ENCODE data around the gene TEX11.
"Not testable (repeated sequence)": the region's sequence is repeated elsewhere in the genome, so short reads cannot be mapped to it uniquely, and the experiment has no call there.

The TEX11 gene

DNA sequence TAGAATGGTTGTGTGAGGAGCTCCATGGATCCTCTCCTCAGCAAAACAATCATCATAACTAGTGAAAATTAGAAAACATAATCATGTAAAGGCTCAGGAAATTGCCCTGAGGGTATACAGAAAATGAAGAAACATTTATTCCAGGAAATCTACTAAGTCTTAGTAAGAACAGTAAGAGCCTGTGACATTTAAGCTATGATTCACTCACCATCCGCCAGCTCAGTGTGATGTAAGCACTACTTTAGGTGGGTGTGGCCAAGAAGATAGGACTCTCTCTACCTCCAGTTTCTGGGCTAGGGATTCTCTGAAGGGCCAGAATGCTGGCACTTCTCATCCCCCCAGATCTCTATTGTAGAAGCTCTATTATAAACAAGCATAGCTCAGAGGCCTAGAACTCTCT, 316.4 kb downstream of the TEX11 start:
- DNase-seq (ENCODE audit: low read depth) = no peak

DNA sequence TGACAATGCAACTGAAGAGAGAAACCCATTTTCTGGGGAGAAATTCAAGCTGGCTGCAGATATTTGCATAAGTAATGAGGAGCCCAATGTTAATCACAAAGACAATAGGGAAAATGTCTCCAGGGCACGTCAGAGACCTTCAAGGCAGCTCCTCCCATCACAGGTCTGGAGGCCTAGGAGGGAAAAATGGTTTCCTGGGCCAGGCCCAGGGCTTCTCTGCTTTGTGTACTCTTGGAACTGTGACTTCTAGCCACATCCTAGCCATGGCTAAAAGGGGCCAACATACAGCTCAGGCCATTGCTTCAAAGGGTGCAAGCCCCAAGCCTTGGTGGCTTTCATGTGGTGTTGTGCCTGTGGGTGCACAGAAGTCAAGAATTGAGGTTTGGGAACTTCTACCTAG, 321.4 kb downstream of the TEX11 start:
- not testable (repeated sequence) for DNase-seq (ENCODE audit: low read depth)

DNA sequence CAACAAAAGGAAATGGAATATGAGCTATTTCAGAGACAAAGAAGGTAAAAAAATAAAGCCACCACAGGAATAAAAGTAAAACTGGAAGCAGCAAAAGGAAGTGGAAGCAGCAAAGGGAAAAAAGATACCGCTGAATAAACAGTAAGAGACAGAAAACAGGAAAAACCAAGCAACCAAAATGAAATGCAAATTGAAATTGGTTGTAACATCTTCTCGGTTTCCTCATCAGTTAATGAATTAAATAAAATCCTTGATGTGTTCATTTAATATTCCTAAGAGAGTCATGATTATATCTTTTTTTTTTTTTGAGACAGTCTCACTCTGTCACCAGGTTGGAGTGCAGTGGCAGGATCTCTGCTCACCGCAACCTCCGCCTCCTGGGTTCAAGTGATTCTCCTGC, 331.1 kb downstream of the TEX11 start:
- DNase-seq (ENCODE audit: low read depth) = no peak

DNA sequence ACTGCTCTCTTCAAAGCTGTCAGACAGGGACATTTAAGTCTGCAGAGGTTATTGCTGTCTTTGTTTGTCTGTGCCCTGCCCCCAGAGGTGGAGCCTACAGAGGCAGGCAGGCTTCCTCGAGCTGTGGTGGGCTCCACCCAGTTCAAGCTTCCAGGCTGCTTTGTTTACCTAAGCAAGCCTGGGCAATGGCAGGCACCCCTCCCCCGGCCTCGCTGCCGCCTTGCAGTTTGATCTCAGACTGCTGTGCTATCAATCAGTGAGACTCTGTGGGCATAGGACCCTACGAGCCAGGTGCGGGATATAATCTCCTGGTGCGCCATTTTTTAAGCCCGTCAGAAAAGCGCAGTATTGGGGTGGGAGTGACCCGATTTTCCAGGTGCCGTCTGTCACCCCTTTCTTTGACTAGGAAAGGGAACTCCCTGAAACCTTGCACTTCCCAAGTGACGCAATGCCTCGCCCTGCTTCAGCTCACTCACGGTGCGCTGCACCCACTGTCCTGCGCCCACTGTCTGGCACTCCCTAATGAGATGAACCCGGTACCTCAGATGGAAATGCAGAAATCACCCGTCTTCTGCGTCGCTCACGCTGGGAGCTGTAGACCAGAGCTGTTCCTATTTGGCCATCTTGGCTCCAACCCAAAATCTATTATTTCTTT, 338.5 kb downstream of the TEX11 start:
- not testable (repeated sequence) for DNase-seq (ENCODE audit: low read depth)

DNA sequence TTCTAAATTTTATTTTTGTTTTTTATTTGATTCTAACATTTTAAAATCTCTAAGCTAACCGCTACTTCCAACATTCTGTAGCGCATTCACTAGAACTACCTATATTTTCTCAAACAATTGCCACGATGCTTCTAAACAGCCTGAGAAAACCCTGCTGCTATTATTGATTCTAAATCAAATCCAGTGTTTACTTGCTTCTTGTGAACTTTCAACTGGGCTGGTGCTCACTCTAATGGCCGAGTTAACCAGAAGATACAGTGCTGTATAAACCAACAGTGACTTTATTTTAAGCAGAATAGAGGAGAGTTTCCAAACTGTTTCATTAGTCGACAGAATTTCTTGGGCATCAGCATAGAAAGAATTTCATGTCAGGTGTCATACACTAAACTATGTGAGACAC, 353.6 kb downstream of the TEX11 start:
- DNase-seq (ENCODE audit: low read depth) = no peak

DNA sequence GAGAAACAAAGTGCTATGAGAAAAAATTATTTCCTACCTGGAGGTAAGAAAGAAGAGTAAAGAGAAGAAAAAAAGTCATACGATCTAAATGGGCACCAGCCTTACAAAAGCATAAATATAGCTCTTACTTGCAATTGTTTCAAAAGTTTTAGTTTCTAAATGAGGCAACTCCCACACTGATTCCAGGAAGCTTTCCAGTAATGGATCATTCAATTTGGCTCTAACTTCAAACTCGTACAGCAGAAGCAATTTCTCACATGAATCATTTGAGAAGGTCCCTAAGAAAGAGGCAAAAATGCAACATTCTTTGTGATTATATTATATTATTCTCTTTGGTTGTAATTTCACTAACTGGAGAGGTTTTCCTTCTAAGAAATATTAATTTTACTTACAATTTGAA, 354.0 kb downstream of the TEX11 start:
- DNase-seq (ENCODE audit: low read depth) = no peak

DNA sequence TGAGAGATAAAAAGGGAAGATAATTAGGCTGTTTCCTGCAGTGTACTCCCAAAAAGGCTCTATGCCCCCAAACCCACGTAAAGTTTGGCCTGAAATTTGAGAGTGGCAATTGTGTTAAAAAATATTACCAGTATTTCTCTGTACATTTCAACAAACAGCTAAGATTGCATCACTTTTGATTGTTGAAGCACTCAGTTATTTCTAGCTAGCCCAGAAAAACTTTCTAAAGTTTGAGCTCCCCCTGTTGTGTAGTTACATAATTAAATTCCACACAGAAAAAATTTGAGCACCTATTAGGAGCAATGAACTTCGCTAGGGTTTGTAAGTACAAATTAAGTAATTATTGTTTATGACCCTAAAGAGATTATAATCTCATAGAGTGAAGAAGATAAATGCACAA, 354.4 kb downstream of the TEX11 start:
- DNase-seq (ENCODE audit: low read depth) = no peak

DNA sequence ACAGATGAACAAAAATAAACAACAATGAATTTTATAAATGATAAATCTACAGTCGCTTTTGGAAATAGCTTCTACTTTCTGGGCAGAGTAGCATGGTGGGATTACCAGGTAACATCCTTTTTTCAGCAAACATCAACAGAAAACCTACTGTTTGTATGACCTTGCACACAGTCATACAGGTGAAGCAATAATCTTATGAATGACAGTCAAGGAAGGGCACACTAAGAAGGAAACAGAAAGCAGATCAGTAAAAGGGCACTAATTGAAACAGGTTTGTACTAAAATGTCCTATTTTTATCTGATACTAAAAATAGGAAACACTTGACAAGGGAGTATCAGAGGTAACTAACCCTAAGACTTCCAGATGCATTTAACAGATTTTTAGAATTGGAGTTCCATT, 355.0 kb downstream of the TEX11 start:
- no peak for DNase-seq (ENCODE audit: low read depth)

DNA sequence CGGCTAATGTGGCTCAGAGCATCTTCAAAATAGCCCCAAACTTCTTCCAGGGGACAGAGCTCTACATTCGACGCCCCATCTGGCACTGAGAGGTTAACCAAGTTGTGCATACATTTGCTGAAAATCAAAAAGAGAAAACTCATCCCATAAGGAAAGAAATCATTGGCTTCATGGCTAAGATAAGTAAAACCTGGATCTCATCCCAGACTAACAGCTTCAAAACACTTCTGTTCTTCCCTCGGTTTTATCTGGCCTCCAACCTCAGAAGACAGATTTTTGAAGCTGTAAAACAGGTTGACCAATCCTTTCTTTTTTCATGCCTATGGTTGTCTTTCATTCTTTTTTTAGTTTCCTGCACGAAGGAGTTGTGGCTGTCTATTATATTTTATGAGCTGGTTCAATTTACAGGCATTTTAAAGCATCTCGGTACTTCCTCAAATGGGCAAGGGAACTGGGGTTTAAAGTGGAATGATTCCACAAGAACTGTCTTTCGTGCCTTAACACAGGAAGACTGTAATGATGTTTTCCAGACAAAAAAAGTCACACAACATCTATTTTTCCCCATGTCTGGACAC, 356.3 kb downstream of the TEX11 start:
- DNase-seq (ENCODE audit: low read depth) = no peak

DNA sequence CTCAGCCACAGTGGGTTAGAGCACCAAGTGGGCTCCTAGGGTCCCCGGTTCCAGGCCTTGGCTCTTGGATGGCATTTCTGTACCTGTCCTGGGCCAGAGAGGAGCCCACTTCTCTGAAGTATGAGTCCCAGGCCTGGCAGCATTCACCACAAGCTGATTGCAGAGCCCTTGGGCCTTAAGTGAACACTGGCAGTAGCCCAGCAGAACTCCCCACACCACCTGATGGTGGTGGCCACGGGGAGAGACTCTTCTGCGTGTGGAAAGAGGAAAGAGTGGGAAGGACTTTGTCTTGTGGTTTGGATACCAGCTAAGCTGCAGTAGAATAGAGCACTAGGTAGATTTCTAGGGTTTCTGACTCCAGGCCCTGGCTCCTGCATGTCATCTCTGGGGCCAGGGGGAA, 359.1 kb downstream of the TEX11 start:
- DNase-seq (ENCODE audit: low read depth) = no peak

DNA sequence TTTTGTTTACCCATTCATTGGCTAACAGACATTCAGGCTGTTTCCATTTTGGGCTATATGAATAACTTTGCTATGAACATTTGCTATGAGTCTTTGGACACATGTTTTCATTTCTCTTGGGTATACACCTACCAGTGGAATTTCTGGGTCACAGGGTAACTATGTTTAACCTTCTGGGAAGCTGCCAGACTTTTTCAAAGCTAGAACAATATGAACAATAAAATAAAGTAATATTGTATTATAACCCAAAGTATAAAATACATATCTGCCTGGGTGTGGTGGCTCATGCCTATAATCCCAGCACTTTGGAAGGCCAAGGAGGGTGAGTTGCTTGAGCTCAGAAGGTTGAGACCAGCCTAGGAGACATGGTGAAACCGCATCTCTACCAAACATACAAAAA, 373.3 kb downstream of the TEX11 start:
- DNase-seq (ENCODE audit: low read depth) = no peak

DNA sequence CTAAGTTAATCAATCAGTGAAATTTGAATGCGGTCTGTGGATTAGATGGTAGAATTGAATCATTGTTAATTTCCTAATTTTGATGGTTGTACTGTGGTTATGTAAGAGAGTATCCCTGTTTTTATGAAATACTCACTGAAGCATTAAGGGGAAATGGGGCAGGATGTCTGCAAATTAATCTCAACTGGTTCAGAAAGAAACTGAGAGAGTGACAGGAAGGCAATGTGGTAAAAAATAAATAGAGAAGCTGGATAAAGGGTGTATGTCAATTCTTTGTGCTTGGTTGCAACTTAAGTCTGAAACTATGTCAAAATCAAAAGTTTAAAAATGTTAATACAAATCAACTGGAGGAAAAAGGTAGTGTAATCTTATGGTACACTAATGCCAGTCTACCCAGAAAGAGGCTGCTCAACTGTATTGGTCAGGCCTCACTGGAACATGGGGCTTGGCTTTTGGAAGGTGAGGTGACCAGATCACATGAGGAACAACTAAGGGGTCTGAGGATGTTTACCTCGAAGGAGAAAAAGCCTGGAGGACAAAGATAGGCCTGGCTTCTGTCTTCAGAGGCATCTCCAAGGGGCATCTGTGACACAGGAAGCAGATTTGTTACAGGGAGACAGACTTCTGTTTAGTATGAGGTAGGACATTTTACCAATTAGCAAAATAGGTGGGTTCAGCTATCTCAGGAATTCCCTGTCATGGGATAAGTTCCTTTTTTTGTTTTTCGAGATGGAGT, 380.7 kb downstream of the TEX11 start:
- DNase-seq (ENCODE audit: low read depth) = no peak

DNA sequence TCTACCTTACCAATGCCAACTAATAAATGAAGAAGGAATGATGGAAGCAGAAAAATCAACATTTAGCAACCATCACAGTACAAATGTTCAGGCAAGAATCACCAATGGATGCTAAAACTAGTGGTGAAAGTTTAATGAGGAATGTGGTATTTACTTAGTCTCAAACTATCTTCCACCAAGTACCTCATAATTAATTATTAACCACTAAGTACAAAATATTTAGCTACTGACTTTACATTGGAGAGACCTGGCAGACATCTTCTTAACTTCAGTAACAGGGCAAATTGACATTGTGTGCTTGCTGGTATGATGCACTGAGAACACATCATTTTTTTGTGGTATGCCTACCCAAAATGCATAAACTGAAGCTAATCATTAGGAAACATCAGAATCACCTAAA, 381.5 kb downstream of the TEX11 start:
- DNase-seq (ENCODE audit: low read depth) = no peak

DNA sequence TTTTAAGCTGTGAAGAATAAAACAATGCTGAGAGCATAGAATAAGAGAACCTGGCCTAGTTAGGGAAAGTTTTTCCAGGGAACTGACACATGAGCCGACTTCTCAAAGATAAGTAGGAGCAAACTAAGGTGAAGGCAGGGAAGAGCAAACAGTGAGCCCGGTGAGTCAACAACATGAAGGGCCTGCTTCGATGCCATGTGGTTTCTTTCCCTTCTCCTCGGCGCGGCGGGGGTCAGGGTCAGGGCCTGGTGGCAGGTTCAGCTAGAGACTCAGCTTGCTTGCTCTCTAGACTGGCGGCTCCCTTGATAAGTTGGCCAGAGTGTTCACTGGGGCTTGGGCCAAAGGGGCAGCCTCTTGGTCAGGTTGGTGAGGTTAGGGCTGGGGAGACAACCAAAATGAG, 382.8 kb downstream of the TEX11 start:
- DNase-seq (ENCODE audit: low read depth) = no peak

DNA sequence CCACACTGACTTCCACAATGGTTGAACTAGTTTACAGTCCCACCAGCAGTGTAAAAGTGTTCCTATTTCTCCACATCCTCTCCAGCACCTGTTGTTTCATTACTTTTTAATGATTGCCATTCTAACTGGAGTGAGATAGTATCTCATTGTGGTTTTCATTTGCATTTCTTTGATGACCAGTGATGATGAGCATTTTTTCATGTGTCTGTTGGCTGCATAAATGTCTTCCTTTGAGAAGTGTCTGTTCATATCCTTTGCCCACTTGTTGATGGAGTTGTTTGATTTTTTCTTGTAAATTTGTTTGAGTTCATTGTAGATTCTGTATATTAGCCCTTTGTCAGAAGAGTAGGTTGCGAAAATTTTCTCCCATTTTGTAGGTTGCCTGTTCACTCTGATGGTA, 392.8 kb downstream of the TEX11 start:
- DNase-seq (ENCODE audit: low read depth) = not testable (repeated sequence)

DNA sequence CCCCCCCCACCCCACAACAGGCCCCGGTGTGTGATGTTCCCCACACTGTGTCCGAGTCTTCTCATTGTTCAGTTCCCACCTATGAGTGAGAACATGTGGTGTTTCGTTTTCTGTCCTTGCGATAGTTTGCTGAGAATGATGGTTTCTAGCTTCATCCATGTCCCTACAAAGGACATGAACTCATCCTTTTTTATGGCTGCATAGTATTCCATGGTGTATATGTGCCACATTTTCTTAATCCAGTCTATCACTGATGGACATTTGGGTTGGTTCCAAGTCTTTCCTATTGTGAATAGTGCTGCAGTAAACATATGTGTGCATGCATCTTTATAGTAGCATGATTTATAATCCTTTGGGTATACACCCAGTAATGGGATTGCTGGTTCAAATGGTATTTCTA, 393.2 kb downstream of the TEX11 start:
- not testable (repeated sequence) for DNase-seq (ENCODE audit: low read depth)

DNA sequence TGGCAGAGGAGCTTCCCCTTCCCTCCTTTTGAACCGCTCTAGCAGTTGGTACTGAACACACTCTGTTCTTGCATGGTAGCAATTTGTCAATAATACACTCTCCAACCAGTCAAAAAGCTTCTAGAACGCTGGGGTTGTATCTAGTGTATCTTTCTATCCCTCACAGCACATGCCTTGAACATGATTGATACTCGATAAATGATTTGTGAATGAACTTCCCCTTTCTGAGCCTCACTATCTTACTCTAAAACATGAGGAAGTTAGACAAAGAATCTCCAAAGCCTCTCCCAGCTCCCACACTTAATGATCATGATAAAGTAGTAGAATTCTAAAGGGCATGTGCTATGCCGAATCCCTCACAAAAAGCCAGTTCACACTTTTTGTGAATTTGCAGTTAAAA, 399.4 kb downstream of the TEX11 start:
- no peak for DNase-seq (ENCODE audit: low read depth)

DNA sequence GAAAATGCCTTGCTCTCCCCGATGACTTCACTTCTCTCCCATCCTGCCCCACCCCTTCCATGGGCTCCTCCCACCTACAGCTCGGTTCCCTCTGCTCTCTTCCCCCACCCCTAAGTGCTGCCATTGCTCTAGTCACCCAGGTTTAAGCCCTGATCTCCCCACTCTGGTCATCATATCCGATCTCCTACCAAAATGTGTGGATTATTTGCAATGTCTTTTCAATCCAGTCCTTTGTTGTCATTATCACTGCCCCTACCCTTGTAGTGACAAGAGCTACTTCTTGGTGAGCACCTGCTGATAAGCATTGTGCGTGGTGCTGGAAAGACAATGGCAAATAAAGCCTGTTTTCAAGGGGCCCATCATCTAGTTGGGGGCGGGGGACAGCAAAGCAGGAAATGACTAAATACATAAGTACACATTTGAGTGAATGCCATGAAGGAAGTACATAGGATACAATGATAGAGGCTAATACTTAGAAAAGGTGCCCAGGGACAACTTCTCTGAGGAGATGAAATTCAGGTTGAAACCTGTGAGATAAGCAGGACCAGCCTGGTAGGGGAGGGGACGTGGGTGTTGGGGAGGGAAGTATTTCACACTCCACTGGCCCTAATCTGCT, 400.1 kb downstream of the TEX11 start:
- no peak for DNase-seq (ENCODE audit: low read depth)

DNA sequence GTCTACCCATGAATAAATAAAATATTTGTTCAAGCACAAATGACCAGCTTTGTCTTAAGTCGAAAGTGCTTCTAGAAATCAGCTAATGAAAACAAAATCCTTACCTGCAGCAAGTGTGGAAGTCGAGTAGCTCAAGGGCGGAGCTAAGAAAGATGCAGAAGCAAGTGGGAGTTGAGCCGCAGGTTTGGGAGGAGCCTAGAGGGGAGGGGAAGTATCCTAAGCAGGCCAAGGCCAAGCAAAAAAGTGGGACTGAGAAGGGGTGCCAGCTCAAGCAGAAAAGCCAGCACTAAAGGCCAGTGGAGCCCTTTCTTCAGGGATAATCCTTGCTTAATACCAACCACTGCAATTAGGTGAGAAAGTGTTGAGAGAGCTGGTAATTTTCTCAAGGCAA, 403.1 kb downstream of the TEX11 start:
- no peak for DNase-seq (ENCODE audit: low read depth)

DNA sequence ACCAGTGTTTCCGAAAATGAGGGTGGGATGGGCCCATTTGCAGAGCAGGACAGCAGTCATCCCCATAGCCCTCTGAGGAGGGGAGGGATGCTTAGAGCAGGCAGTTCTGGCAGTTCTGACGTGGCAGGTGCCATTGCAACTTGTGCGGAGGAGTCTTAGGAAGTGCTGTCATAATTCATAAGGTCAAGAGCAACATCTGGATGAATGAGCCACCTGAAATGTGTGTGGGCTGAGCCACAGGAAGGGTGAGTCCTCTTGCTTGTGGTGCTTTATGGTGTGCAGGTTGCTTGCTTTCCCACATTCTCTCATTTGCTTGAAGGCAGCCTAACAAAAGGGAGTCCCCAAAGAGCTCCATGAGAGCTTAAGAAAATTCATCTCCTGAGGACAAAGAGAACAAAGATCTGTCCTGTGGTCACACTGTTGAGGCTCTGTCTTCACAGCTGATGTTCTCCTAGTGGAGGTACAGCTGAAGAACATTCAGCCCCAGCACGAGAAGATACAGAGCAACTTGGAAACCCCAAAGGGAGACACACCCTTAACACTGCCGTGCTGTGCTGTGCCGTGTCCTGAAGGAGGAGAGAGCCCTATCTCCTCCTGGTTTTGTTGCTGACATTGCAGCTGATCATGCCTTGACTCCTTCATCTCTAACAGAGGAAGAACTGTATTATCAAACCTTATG, 403.6 kb downstream of the TEX11 start:
- DNase-seq (ENCODE audit: low read depth) = no peak

DNA sequence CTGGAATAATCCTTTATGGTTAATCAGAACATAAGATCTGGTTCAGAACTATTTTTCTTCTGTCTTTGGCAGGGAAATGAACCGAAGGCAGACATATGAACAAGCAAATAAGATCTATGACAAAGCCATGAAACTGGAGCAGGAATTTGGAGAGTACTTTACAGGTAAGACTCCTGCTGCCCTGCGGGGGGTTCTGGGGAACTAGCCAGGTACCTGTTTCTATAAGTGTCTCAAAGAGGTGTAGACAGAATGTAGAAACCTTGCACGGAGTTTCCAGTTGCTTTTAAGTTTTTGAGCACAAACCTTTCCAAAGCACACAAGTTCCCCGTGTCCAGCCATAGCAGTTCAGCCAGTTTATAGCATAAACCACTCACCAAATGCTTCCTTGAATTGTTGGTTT, 407.7 kb downstream of the TEX11 start:
- DNase-seq (ENCODE audit: low read depth) = no peak

DNA sequence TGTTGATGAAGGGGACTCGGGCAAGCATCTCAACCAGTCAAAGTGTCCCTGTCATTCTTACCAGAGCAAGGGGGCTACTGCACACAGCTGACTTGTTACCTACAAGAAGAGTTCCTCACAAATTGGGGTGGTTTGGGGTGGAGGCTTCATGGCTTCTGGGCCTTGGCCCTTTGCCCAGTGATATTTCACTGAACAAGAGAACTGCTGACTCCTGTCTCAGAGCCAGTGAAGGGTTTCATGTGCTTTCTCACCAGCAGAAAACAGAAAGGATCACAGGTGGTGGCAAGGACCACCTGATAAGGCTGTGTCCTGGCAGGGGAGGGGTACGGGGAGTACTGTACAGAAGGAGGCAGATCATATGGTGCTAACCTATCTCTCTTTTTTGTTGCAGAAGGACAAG, 410.4 kb downstream of the TEX11 start:
- no peak for DNase-seq (ENCODE audit: low read depth)

DNA sequence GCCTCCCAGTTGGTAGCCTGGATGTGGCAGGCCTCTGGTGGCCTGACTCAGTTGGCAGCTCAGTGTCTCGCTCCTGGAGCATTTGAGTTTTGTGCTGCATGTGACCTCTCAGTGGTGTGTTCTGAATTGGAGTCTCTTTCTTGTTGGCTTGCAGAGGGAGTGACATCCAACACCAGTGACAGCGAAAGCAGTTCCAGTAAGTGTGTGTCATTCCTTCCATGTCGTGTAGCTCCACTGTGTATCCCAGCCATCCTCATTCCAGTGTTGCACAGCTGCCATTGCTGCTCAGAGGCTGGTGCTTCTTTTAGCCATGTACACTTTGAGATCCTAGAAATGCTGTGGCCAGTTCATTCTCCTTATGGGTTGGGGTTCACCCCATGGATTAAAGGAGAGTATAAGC, 411.5 kb downstream of the TEX11 start:
- DNase-seq (ENCODE audit: low read depth) = no peak
